HG03095 (cell line): ENCODE measurements around the gene LDHD.

ENCODE experiments used
- ATAC-seq: cut with Tn5 transposase; IDR thresholded peaks from one replicate; pipeline ENCODE4 v1.9.1; 2021; ENCODE audit warnings: moderate library complexity; ENCODE audit not compliant: unreplicated experiment

Gene LDHD

GRCh38 chr16:75064403-75065148, 52.0 kb downstream of the LDHD start:
- ATAC-seq: no peak

DNA sequence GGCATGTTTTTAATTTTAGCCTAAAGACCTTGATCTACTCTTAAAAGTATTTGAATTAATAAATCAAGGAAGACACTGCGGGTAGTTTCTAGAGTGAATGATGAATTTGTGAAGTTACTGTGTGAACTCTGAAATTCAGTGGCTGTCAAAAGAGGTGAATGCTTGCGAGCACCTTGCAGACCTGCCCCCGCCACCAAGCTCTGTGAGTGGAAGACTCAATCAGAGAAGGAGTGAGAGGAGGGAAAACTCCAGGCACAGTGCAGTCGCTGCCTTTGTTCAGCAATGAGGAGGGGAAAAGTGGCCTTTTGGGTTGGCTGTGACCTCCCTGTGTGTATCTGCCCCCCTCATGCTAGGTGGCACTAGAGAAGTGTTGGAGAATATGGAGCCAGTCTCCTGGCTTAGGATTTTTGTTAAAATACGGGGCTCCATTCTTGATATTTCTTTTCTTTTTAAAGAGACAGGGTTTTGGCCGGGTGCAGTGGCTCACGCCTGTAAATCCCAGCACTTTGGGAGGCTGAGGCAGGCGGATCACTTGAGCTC, 53.0 kb downstream of the LDHD start:
- no peak for ATAC-seq

DNA sequence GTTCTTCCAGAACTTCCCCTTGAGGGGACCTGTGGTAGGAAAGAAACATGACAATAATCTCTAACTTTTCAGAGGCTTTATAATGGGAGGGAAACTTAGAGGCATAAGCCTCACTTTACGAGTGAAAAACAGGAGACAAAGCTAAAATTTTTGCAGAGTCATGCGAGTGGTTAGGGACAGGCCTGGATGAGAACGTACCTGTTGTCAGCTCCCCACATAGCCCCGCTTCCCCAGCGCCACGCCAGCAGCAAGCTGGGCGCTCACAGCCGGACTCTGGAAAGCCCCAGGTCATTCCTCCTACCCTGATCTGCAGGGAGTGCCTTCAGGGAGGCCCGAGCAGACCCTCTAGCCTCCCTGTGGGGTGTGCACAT, 53.6 kb downstream of the LDHD start:
- no peak for ATAC-seq

GRCh38 chr16:75062135-75062975, 54.2 kb downstream of the LDHD start:
- no peak for ATAC-seq
